Measurements from ENCODE around the gene HRC. TPM values are rescaled to one million over a fixed set of nuclear protein-coding genes. Genes with fewer than 3 reads are reported as not detected.
A peak's percentile ranks its signal among the peaks of the same experiment; 100 is the strongest.

Gene HRC
- total and polyA plus RNA-seq, 8 donors: 0.44 to 8.1 (median 0.83) TPM; not detected in 3

DNA sequence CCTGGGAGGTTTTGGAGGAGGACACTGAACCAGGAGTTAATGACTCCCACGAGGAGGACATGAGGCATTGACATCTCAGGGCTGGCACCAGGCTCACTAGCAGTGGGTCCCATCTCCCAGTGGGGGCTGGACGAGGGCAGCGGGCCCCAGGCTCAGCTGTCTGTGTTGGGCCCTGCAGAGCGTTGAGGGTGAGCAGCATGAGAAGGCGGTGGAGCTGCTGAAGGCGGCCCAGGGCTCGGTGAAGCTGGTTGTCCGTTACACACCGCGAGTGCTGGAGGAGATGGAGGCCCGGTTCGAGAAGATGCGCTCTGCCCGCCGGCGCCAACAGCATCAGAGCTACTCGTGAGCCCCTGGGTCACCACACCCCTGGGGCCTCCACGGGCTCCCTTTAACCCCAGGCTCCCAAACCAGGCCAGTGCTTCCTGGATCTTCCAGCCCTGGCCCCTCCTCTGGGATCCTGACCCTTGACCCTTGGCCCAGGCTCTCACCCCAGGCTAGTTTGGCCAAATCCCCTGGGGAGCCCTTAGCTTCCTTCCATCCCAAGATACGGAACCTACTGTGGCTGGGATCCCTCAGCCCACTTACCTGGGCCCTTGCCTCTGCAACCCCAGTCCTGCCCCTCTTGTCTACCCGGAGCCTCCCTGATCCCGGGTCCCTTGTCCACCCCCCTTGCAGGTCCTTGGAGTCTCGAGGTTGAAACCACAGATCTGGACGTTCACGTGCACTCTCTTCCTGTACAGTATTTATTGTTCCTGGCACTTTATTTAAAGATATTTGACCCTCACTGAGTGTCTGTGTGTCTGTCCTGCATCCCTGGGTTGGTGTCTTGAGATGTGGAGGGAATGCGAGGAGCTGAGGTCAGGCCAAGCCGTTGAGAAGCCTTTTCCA, 37.3 kb downstream of the HRC start:
- intact Hi-C loops (cut with DNase I; ENCODE audit: low total_unique reads): no loop called here
- Histone ChIP-seq H3K9me3 (no peaks in the 10 kb centered on the region), H3K4me1 (peaks cover 41 to 51% (median 49%) of the 10 kb centered on the region in 4 donors), H3K27me3 (peaks cover 0 to 18% (median 9%) of the 10 kb centered on the region in 3 donors), H3K36me3 (no peaks in the 10 kb centered on the region), H3K27ac (peak overlapping the region; percentile 90 to 98 (median 96)), H3K4me3 (peak overlapping the region; percentile 60 to 66 (median 64))
- TF ChIP-seq POLR2AphosphoS5 (IDR thresholded peaks at IDR 0.05): no peak
- TF ChIP-seq EP300 (IDR thresholded peaks at IDR 0.05): no peak
- TF ChIP-seq, protein P1, sequence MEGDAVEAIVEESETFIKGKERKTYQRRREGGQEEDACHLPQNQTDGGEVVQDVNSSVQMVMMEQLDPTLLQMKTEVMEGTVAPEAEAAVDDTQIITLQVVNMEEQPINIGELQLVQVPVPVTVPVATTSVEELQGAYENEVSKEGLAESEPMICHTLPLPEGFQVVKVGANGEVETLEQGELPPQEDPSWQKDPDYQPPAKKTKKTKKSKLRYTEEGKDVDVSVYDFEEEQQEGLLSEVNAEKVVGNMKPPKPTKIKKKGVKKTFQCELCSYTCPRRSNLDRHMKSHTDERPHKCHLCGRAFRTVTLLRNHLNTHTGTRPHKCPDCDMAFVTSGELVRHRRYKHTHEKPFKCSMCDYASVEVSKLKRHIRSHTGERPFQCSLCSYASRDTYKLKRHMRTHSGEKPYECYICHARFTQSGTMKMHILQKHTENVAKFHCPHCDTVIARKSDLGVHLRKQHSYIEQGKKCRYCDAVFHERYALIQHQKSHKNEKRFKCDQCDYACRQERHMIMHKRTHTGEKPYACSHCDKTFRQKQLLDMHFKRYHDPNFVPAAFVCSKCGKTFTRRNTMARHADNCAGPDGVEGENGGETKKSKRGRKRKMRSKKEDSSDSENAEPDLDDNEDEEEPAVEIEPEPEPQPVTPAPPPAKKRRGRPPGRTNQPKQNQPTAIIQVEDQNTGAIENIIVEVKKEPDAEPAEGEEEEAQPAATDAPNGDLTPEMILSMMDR (IDR thresholded peaks at IDR 0.05): no peak
- no peak for TF ChIP-seq POLR2A (IDR thresholded peaks at IDR 0.05)
- 62 to 67% (median 65%) methylated on average over 23 to 26 of the region's 26 CpGs for WGBS, 5 donors
- no peak for DNase-seq

DNA sequence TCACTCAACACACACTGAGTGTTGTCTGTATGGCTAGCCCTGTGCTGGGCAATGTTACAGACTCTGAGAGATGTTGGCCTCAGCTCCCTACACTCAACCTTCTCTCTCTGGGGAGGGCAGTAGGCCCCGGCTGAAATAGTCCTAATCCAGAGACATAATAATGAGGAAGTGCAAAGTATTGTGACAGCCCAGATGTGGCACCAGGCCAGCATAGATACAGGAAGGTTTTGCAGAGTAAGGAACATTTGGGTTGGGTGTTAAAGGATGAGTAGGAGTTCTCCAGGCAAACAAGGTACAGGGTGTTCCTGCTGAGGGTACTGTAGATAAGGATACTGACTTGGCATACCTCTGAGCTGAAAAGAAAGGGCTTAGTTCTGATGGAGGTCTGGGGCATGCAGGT, 38.7 kb downstream of the HRC start:
- intact Hi-C loops (cut with DNase I; ENCODE audit: low total_unique reads): no loop called here
- WGBS, 5 donors: 55 to 81% (median 63%) methylated on average over 1 of the region's 1 CpG
- H3K4me3 ChIP-seq: no peak overlapping the region
- no peaks in the 10 kb centered on the region for H3K36me3 ChIP-seq
- no peaks in the 10 kb centered on the region for H3K9me3 ChIP-seq
- TF ChIP-seq, protein P1 (IDR thresholded peaks at IDR 0.05): no peak
- TF ChIP-seq EP300 (IDR thresholded peaks at IDR 0.05) (no peak), POLR2AphosphoS5 (IDR thresholded peaks at IDR 0.05) (no peak), POLR2A (IDR thresholded peaks at IDR 0.05) (no peak)
- DNase-seq: peak in 1 of 2 donors; percentile 40
- H3K27ac ChIP-seq: no peak overlapping the region
- H3K27me3 ChIP-seq: peaks cover 0 to 18% (median 9%) of the 10 kb centered on the region in 3 donors
- peaks cover 41 to 51% (median 49%) of the 10 kb centered on the region in 4 donors for H3K4me1 ChIP-seq

DNA sequence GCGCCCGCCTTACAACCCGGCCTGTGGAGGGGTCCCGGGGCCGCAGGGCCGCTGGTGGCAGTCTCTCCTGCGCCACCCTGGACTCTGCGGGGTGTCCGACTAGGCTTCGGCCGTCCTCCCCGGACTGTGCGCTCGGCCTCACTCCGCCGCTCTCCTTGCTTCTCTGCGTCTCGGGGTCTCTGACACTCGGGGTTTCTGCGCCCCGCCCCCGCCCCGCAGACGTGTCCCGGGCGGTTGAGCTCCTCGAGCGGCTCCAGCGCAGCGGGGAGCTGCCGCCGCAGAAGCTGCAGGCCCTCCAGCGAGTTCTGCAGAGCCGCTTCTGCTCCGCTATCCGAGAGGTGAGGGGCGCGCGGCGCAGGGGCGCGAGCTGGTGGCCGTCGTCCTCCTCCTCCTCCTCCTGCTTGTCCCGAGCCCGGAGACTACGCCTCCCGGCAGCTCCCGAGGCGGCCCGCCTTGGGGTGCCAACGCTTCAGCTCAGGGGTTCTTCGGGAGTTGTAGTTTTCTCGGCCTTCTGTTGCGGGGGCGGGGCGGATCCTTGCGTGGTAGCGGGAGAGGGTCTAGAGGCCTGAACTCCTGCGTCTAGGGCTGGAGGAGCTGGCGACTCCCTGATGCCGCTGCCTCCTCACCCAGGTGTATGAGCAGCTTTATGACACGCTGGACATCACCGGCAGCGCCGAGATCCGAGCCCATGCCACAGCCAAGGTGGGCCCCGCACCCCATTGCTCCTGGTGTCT, 40.4 kb downstream of the HRC start:
- Histone ChIP-seq H3K4me3 (peak overlapping the region; percentile 87 to 98 (median 92)), H3K9me3 (no peaks in the 10 kb centered on the region), H3K27me3 (peaks cover 0 to 7% (median 1%) of the 10 kb centered on the region in 3 donors), H3K36me3 (no peaks in the 10 kb centered on the region), H3K27ac (peak overlapping the region; percentile 74 to 90 (median 81)), H3K4me1 (peaks cover 34 to 56% (median 47%) of the 10 kb centered on the region in 4 donors)
- peak; percentile 65 to 89 for DNase-seq
- intact Hi-C loops (cut with DNase I; ENCODE audit: low total_unique reads): no loop called here
- TF ChIP-seq, protein P1 (IDR thresholded peaks at IDR 0.05): no peak
- TF ChIP-seq POLR2AphosphoS5 (IDR thresholded peaks at IDR 0.05): no peak
- TF ChIP-seq EP300 (IDR thresholded peaks at IDR 0.05): no peak
- no peak for TF ChIP-seq POLR2A (IDR thresholded peaks at IDR 0.05)
- WGBS, 5 donors: 9 to 41% (median 10%) methylated on average over 15 to 68 of the region's 68 CpGs

All from stomach (tissue), 9 donors.